HG03342 (cell line): ENCODE data around the gene TMC3.
"Not testable (repeated sequence)": the region's sequence is repeated elsewhere in the genome, so short reads cannot be mapped to it uniquely, and the experiment has no call there.

Experiments used
- ATAC-seq: cut with Tn5 transposase; IDR thresholded peaks from one replicate; pipeline ENCODE4 v1.9.1; 2021; ENCODE audit warnings: mild to moderate bottlenecking, moderate library complexity; ENCODE audit not compliant: unreplicated experiment

The TMC3 gene

DNA sequence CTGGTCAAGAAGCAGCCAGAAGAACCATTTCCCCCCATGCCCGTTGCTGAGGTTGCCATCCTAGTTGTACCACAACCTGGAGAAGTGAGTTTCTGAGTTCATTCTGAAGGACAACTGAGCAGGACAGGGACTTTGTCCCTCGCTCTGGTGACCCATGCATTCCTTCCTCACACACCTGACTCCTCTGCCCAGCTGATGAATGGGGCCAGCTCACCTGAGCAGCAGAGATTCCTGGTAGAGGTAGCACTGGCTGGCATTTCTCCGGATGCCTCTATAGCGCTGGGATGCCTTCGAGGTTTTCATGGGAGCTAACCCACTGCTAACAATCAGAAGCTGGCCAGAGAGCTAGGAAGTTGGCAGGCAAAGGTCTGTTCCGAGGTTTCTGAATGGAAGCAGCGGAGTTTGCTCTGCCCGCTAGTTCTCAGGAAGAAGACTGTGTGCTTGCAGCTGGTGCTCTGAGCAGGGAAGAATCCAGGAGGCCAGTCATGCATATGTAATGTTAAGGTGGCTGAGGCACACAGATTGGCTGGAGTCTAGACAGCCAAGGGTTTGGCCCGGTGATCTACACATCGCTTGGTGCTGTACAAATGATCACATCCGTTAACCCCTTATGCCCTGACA, at the start of gene TMC3:
TMC3 (minus strand) TSS at position 439 of the 621 bp plus-strand sequence; CDS start at position 303, 136 bp downstream.
- ATAC-seq = no peak

DNA sequence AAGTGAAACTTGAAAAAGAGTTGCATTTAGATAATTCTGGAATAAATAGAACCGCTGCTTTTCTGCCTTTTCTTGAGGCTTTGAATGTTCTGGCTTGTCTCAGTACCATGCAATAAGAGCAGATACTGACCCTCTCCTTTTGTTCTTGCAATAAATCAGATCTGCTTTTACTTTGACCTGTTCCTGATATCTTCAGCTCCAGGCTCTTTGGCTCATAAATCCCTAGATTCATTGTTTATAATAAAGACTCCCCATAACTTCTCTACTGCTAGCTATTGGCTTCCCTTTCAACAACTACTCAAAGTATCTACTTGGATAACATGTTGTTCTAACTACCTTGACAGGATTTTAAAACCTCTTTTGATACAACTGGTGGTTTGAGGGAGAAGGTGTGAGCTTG, 47.4 kb upstream of the TMC3 start:
- ATAC-seq = no peak

DNA sequence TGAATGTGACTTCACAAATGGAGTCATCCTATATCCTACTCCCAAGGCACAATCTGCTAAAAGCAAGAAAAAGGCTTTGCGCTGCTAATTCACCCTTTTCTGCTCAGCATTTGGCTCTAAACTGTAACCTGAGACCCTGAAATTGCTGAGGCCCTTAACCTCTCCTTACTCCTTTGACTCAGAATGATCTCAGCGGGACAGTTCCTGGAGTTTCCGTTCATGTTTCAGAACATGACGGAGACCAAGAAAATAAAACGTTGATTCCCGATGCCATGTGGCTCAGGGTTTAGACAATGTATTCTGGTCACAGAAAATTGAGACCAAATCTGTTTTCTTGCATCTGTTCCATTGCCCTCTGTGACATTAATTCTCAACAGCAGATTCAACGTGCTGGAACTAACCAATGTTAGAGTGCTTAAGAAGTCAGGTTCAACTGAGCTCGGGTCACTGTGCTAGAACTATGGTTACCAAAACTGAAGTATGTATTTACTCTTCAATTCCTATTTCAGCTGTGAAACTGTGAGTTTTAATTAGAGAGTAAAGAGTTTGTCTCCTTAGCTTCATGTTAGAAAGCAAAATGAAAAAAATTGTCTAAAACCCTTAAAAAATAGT, 45.4 kb upstream of the TMC3 start:
- no peak for ATAC-seq

DNA sequence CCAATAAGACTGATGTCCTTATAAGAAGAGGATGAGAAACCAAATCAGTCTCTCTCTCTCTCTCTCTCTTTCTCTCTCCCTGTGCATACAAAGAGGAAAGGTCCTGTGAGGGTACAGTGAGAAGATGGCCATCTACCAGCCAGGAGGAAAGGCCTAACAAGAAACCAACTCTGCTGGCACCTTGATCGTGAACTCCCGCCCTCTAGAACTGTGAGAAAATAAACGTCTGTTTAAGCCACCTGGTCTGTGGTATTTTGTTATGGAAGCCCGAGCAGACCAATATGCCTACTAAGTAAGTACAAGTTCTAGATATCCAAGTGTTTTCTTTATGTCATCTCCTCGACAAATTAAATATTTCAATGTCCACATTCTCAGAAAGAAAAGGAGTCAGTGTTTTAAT, 44.9 kb upstream of the TMC3 start:
- no peak for ATAC-seq

DNA sequence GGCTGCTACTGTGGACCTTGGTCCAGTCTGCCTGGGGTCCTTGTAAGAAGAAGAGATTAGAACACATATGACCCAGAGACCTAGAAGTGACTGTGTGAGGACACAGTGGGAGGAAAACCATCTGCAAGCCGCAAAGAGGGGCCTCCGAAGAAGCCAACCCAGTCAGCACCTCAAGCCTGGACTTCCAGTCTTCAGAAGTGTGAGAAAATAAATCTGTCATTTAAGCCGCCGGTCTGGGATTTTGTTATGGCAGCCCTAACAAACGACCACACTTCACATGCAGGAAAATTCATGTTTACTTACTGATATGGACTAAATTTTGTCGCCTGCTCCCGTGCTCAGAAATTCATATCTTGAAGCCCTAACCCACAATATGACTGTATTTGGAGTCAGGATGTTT, 44.4 kb upstream of the TMC3 start:
- ATAC-seq = no peak

DNA sequence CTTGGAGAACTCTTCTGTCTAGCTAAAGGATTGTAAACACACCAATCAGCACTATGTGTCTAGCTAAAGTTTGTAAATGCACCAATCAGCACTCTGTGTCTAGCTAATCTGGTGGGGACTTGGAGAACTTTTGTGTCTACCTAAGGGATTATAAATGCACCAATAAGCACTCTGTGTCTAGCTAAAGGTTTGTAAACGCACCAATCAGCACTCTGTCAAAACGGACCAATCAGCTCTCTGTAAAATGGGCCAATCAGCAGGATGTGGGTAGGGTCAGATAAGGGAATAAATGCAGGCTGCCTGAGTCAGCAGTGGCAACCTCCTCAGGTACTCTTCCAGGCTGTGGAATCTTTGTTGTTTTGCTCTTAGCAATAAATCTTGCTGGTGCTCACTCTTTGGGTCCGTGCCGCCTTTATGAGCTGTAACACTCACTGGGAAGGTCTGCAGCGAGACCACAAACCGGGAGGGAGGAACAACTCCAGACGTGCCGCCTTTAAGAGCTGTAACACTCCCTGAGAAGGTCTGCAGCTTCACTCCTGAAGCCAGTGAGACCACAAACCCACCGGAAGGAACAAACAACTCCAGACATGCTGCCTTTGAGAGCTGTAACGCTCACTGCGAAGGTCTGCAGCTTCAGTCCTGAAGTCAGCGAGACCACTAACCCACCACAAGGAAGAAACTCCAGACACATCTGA, 40.4 kb upstream of the TMC3 start:
- not testable (repeated sequence) for ATAC-seq

DNA sequence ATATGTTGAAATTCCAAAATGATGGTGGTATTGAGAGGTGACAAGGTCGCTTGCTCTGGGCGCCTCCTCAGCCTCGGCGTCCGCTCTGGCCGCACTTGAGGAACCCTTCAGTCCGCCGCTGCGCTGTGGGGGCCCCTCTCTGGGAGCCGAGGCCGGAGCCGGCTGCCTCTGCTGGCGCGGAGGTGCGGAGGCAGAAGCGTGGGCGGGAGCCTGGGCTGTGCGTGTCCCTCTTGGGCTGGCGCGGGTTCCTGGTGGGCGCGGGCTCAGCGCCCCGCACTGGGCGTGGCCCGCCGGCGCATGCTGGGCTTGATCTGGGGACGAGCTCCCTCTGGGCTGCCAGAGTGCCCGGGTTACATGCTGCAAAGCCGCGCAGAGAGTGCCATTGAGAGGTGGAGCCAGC, 39.8 kb upstream of the TMC3 start:
- no peak for ATAC-seq

DNA sequence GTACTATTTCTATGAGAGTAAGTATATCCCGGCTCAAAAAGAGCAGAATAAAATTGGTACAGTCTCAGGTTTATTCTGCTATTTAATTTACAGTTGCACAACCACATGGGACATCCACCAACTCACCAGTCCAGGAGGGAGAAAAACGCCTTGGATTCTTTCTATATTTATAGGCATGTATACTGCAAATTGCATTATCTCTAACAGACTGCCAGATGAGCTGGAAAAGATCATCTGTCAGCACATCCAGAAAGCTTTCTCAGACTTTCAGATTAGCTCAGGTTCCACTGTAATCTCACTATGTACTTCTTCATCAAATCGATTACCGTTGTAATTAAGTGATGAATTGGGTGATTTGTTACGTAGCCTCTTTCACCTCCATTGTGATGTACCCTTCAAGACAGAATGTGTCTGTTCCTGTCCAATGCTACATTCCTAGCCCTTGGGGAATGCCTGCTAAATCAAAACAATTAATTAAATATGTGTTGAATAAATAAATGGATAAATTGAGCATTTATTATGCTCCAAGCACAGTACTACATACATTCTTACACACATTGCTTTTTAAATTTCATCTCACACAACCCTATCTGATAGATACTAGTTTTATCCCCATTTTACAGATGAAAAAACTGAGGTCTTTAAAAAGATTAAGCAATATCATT, 38.1 kb upstream of the TMC3 start:
- no peak for ATAC-seq

DNA sequence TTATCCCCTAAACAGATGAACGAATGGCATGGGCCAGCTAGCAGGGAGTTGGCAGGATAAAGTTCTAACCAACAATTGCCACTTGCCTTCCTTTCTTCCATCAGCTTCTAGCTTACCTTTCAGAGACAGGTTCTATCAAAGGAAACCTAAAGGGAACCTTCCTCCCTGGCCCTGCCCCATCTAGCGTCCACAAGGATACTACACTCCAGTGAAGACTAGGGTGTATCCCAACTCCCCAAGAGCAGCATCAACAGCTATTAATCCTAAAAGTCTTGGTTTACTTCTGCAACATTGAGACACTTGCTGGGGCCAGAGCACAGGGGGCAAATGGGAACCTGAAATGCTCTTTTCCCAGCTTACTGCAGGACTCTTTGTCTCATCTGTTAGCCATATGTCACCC, 37.0 kb upstream of the TMC3 start:
- ATAC-seq = no peak

DNA sequence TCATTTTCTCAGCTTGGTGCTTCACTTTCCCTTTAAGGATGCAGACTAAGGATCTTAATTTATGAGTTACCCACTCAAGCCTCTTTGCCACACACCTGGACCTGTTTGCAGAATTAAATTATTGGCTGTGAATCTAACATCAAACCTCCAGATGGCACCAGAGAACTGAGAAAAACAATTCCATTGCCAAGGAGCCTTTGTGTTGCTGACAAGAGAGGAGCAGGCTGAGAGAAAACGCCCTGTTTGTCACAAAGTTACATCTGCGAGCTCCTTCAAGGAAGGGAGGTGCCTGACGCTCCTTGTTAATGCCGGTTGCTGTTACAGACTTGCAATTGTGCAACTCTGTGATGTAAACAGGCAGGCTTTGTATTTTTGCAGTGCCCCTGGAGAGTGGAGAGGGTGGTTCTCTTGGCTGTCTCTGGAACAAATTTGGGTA, 36.3 kb upstream of the TMC3 start:
- ATAC-seq = no peak

DNA sequence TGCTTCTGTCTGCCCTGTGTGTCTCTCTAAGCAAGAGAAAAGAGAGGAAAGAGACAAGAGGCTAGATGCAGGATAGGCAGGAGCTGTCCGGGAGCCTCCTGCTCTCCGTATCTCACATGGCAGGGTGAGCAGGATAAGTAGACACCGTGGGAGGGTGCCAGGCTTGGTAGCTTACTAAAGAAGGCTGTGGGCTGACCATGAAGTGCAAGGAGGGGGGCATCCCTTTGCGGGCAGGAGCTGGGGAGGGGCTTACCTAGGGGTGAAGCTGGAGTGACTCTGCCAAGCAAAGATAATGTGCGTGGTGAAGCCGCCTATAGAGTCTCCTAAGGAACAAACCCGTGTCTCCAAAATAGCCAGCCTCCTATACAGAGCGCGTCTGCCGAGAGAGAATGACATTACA, 33.7 kb upstream of the TMC3 start:
- ATAC-seq = no peak

DNA sequence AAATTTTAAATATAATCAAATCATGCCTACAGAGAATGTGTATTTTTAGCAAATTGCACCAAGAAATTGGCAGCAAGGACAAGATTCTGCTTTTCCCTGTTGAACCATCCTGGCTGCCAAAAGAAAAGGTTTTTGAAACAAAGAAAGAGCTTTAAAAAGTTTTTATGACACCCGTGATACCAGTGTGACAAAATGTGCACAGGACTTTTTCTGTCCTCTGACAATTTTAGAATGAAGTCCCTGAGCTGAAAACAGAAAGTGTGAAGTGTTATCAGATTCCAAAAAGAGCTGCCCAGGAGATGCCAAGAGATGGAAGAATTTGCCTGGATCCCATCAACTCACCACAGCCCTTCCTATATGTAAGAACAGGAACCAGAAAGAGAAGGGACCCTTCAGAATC, 33.2 kb upstream of the TMC3 start:
- ATAC-seq = no peak

DNA sequence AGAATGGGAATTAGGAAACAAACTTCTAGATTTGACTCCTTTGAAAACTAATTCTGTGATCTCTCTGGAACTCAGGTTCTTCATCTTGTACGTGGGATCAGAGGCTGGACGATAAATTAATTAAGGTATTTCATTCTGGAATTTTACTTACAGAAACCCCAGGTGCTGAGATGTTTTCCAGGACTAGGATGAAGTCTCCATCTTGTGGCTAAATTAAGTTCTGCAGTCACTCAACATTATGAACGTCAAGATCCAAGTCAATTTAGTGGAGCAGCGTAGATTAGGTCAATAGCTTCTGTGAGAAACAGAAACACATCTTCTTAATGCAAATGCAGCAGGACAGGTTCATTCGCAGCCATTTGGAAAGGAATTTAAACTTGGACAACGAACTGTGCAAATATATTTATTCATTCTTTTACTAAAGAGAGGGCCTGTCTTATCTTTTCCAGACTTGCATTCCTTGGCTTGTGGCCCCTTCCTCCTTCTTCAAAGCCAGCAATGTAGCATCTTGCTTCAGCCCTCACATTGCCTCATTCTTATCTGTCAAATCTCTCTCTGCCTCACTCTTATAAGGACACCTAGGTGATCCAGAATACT, 26.7 kb upstream of the TMC3 start:
- ATAC-seq = no peak

DNA sequence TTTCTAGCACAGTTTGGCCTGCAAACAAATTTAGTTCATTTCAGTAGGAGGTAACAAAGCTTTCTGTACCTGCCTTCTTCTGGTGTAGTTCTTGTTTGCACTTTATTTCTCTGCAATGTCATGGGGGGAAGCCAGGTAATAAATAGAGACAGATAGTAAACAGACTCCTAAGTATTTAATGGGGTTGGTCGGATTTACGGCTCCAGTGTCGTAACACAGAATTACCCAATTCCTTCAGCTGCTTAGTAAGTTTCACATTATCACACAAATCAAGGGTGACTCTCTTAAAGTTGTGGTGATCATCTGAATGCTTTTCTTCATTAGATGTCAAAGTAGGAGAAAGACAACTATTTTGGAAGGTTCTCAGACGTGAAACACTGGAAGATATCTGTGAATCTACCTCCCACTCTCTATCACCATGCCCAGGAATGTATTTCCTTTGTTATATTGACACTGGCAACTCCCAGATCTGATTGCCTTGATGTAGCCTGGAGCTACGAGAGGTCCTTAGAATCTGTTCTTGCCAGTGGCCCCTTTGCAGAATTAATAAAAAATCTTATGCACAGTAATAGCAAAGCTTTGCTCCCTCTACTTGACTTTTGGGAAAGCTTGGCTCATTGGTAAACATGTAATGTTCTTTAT, 25.0 kb upstream of the TMC3 start:
- ATAC-seq = no peak

DNA sequence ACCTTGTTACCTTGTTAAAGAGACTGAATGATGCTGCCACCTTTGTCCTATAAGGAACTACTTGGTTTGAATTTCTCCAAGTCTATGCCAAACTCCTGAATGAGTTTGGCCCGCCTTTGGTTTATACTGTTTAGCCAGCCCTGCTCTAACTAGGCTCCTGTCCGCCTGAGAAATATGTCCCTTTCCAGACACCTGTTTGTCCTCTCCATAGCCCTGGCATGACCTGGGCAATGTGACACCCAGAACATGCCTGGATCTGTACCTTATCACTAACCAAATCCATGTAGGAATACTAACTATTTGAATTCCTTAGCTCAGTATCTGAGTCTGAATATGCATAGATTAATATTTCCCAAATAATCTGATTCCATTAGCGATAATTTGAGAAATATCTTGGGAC, 24.4 kb upstream of the TMC3 start:
- ATAC-seq = no peak

DNA sequence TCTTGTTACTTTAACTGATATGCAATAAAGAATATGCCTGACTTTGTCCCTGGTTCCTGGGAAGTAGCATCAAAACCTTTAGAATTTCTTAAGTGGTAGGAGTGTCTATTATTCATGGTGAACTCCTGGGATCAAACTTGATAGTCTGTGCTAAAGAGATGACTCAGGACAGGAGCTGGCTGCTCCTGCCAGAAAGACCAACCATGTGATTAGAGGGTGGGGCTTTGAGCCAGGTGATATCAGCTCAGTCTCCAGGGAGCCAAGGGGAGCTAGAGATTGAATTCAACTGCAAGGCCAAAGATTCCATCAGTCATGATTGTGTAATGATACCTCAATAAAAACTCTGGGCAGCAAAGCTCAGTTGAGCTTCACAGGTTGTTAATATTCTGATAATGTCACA, 20.6 kb upstream of the TMC3 start:
- no peak for ATAC-seq

DNA sequence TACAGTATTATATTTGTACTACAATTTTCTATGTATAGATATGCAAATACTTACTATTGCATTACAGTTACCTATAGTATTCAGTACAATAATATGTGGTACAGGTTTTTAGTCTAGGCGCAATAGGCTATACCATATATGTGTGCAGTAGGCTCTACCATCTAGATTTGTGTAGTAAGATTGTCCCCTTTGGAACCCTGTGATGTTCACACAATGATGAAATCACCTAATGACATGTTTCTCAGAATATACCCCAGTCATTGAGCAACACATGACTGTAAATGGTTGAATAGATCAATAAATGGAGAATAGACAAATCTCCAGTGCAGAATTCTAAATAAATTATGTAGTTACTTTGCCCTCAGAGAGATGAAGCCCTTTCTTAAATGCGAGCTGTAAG, 17.6 kb upstream of the TMC3 start:
- ATAC-seq = no peak

DNA sequence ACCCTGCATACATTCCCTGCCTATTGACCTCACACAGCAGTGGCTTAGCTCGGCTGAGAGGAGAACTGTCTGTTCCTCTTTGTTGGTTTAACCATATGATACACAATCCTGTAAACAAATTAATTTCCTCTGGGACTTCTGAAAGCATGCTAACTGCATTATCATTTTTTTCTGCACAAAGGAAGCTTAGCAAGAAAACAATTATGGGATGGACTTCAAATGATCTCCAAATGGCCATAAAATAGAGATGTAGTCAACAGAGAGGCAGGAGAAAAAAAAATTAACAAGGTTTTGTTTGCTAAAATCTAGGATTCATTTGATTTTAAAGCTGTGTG, 14.4 kb upstream of the TMC3 start:
- ATAC-seq = no peak

DNA sequence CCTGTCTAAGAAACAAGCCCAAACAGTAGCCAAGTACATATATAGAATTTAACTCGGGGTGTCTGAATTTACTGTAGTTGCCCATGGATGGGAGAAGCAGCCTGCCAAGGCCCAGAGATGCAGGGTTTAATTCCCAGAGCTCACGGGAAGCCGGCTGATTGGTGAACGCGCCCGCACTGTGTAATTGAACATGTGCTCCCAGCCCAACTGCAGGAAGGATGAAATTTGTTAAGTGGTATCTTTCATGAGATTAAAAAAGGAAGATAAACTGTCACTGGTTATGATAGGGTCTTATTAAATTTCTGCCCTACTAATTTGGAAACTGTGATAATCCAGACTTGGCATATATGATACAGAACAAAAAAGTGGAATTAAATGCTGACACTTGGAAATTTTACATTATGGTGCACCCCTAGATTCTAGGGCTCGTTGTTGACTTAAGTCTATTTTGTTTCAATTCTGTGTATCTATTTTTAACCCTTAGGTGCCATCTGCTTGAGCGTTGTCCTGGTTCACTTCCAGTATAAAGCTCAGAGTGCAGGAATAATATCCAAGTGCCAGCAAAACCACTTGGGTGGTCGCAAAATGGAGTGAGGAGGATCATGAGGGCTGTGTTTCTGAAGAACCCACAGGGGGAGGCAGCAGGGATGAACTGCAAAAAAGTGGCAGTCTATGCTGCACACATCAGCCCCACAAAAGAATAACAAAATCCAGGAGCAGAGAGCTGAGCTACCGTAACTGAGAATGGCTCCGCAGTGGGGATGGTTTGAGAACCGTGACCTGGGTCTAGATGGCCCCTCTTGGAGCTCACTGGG, 13.8 kb upstream of the TMC3 start:
- ATAC-seq = no peak

DNA sequence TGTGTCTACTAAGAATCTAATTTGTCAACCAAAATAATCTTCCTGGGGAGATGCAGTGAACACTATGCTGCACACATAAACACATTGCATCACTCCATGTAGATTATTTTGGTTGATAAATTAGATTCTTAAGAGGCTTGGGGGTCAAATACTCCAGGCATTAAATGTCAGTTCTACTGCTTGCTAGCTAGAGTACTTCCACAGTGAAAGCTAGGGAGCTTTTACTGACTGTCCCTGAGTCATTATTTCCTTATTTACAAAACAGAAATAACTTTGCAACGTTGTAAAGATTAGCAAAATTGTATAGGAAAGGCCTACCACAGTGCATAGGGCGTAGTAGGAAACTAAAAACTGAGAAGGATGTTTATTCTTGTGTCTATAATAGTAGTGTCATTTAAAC, 12.9 kb upstream of the TMC3 start:
- ATAC-seq = no peak
